Suprapubic skin (tissue), 4 donors: ENCODE results near the gene NRG3. TPM values are rescaled to one million over a fixed set of nuclear protein-coding genes. Genes with fewer than 3 reads are reported as not detected.

Experiments
- DNase-seq, 2 donors: peaks; one replicate each; pipeline ENCODE4 v3.0.0-alpha.2; 2019; ENCODE audit warnings: low spot score in 2 of 2
- H3K27ac ChIP-seq: fragments of 200-600 bp; sonication (generic); one replicate; pipeline ENCODE4 v1.5.1; 2019
- H3K27me3 ChIP-seq: fragments of 200-600 bp; sonication (generic); one replicate; pipeline ENCODE4 v1.5.1; 2019
- H3K36me3 ChIP-seq: fragments of 200-600 bp; sonication (generic); one replicate; pipeline ENCODE4 v1.5.1; 2019
- H3K4me1 ChIP-seq: fragments of 200-600 bp; sonication (generic); one replicate; pipeline ENCODE4 v1.5.1; 2019
- H3K4me3 ChIP-seq: fragments of 200-600 bp; sonication (generic); one replicate; pipeline ENCODE4 v1.5.1; 2019; ENCODE audit warnings: mild to moderate bottlenecking
- H3K9me3 ChIP-seq: fragments of 200-600 bp; sonication (generic); one replicate; pipeline ENCODE4 v1.5.1; 2019
- EP300 ChIP-seq: sonication (generic); formaldehyde crosslinking; IDR thresholded peaks from one replicate; pipeline ENCODE4 v1.6.1; 2017; ENCODE audit warnings: antibody characterized with exemption
- POLR2A ChIP-seq, 2 donors: fragments of 450-650 bp; IDR thresholded peaks; one replicate each; pipeline ENCODE4 v1.6.1; 2017; ENCODE audit warnings: antibody characterized with exemption in 2 of 2, mild to moderate bottlenecking in 2 of 2, moderate library complexity in 2 of 2
- POLR2AphosphoS5 ChIP-seq, 3 donors: sonication (generic); formaldehyde crosslinking; IDR thresholded peaks; one replicate each; pipeline ENCODE4 v1.6.1; 2017; ENCODE audit warnings: antibody characterized with exemption in 3 of 3
- WGBS: methylation state at CpG from one replicate; pipeline ENCODE4 v1.1.5; 2018; 5-methylcytosine and 5-hydroxymethylcytosine counted together
- total RNA-seq, 4 donors: library from RNA; depleted of rRNA; stranded (reverse); fragments of >200 nt; gene quantifications; one replicate each; pipeline ENCODE4 v1.1.0, GENCODE V29; 2016
- TF ChIP-seq, protein P1 (sequence below), 2 donors: fragments of 200-600 bp in 1 of 2; fragments of 450-650 bp in 1 of 2; sonication (generic) in 1 of 2; IDR thresholded peaks; one replicate each; pipeline ENCODE4 v1.5.1; 2016 to 2019; ENCODE audit warnings: antibody characterized with exemption in 2 of 2, mild to moderate bottlenecking in 1 of 2, moderate library complexity in 1 of 2

Gene NRG3
- total RNA-seq, 4 donors from 2014 or later = 0.65 to 3.5 (median 1.3) TPM

DNA sequence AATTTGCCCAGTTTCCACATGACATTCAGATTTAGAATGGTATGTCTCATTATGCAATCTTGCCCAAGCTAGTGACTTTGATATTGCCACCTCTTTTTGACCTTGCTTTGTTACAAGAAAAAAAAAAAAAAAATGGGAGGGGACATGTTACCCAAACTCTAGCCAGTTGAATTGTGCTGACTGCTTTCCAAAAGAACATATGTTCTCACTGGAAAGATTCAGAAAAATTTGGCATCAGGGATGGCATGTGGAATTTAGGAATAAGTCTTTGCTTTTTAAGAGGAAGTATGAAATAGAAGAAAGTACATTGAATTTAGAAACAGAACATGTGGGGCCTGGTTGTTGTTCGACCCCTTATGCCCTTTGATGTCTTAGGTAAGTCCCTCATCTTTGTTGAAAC, 846.8 kb downstream of the NRG3 start:
- Histone ChIP-seq H3K27me3 (no peaks in the 10 kb centered on the region), H3K27ac (no peak overlapping the region), H3K4me1 (no peaks in the 10 kb centered on the region), H3K4me3 (no peak overlapping the region), H3K9me3 (no peaks in the 10 kb centered on the region), H3K36me3 (no peaks in the 10 kb centered on the region)
- TF ChIP-seq POLR2A (IDR thresholded peaks at IDR 0.05) (no peak), POLR2AphosphoS5 (IDR thresholded peaks at IDR 0.05) (no peak), EP300 (no peak)
- TF ChIP-seq, protein P1, sequence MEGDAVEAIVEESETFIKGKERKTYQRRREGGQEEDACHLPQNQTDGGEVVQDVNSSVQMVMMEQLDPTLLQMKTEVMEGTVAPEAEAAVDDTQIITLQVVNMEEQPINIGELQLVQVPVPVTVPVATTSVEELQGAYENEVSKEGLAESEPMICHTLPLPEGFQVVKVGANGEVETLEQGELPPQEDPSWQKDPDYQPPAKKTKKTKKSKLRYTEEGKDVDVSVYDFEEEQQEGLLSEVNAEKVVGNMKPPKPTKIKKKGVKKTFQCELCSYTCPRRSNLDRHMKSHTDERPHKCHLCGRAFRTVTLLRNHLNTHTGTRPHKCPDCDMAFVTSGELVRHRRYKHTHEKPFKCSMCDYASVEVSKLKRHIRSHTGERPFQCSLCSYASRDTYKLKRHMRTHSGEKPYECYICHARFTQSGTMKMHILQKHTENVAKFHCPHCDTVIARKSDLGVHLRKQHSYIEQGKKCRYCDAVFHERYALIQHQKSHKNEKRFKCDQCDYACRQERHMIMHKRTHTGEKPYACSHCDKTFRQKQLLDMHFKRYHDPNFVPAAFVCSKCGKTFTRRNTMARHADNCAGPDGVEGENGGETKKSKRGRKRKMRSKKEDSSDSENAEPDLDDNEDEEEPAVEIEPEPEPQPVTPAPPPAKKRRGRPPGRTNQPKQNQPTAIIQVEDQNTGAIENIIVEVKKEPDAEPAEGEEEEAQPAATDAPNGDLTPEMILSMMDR (IDR thresholded peaks at IDR 0.05) = no peak
- no peak for DNase-seq
- 86% methylated on average over 1 of the region's 1 CpG for WGBS

GRCh38 chr10:82722273-82722672, 847.3 kb downstream of the NRG3 start:
- Histone ChIP-seq H3K36me3 (no peaks in the 10 kb centered on the region), H3K27ac (no peak overlapping the region), H3K4me3 (no peak overlapping the region), H3K27me3 (no peaks in the 10 kb centered on the region), H3K4me1 (no peaks in the 10 kb centered on the region), H3K9me3 (peaks cover 1% of the 10 kb centered on the region)
- no peak for DNase-seq
- WGBS = 97% methylated on average over 2 of the region's 2 CpGs
- TF ChIP-seq, protein P1 (IDR thresholded peaks at IDR 0.05) = no peak
- no peak for TF ChIP-seq POLR2A (IDR thresholded peaks at IDR 0.05)
- no peak for TF ChIP-seq EP300
- TF ChIP-seq POLR2AphosphoS5 (IDR thresholded peaks at IDR 0.05) = no peak

DNA sequence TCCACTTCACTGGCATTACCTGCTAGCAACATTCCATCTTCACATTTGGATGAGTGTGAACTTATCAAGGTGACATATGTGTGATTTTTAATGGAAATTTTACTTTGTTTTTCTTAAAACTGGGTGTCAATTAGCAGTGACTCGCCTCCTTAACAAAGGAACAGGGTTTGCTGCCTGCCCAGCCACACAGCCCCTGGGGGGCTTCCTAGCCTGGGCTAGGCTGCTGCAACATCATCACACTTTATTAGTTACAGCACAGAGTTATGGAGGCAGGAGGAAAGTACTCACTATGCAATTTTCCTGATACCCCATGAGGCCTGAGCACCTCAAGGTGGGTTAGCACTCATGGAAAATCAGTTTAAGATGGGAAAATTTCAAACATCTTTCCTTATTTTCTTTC, 861.3 kb downstream of the NRG3 start:
- no peaks in the 10 kb centered on the region for H3K9me3 ChIP-seq
- no peaks in the 10 kb centered on the region for H3K36me3 ChIP-seq
- H3K27ac ChIP-seq = no peak overlapping the region
- DNase-seq = no peak
- no peaks in the 10 kb centered on the region for H3K4me1 ChIP-seq
- TF ChIP-seq, protein P1 (IDR thresholded peaks at IDR 0.05) = no peak
- no peak for TF ChIP-seq POLR2AphosphoS5 (IDR thresholded peaks at IDR 0.05)
- no peak for TF ChIP-seq EP300
- TF ChIP-seq POLR2A (IDR thresholded peaks at IDR 0.05) = no peak
- 84% methylated on average over 1 of the region's 1 CpG for WGBS
- H3K4me3 ChIP-seq = no peak overlapping the region
- H3K27me3 ChIP-seq = no peaks in the 10 kb centered on the region

DNA sequence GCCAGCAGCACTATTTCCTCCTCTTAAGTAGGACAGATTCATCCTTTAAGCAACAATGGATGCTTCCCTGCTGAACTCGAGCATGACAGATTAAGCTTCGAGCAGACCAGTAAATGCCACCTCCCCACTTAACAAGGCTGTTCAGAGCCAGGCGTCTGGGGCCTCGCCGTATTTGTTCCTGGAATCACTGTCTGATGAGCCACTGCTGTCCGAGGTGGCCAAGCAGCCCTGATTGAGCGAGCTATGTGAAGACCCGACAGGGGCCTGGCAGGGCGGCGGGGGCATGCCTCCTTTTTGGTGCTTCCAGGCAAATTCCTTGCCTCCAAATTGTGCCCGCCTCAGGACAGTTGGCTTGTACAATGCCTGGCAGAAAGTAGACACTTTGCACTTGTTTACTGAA, 862.6 kb downstream of the NRG3 start:
- H3K36me3 ChIP-seq = no peaks in the 10 kb centered on the region
- H3K9me3 ChIP-seq = no peaks in the 10 kb centered on the region
- H3K27ac ChIP-seq = no peak overlapping the region
- TF ChIP-seq POLR2A (IDR thresholded peaks at IDR 0.05) (no peak), EP300 (no peak), POLR2AphosphoS5 (IDR thresholded peaks at IDR 0.05) (no peak)
- TF ChIP-seq, protein P1 (IDR thresholded peaks at IDR 0.05) = no peak
- no peaks in the 10 kb centered on the region for H3K27me3 ChIP-seq
- H3K4me1 ChIP-seq = no peaks in the 10 kb centered on the region
- DNase-seq = no peak
- 62% methylated on average over 11 of the region's 11 CpGs for WGBS
- H3K4me3 ChIP-seq = no peak overlapping the region

- no peak overlapping the region for H3K27ac ChIP-seq
- H3K27me3 ChIP-seq = no peaks in the 10 kb centered on the region
- no peak for DNase-seq
- H3K4me3 ChIP-seq = no peak overlapping the region
- TF ChIP-seq POLR2A (IDR thresholded peaks at IDR 0.05) (no peak), POLR2AphosphoS5 (IDR thresholded peaks at IDR 0.05) (no peak), EP300 (no peak)
- TF ChIP-seq, protein P1 (IDR thresholded peaks at IDR 0.05) = no peak
- no peaks in the 10 kb centered on the region for H3K36me3 ChIP-seq
- H3K4me1 ChIP-seq = no peaks in the 10 kb centered on the region
- no peaks in the 10 kb centered on the region for H3K9me3 ChIP-seq
- 77% methylated on average over 8 of the region's 8 CpGs for WGBS
Measured at GRCh38 chr10:82738592-82738991, 863.6 kb downstream of the NRG3 start.
